Astrocyte of the hippocampus (primary cell): ENCODE measurements around the gene COMTD1.
"Not testable (repeated sequence)": the region's sequence is repeated elsewhere in the genome, so short reads cannot be mapped to it uniquely, and the experiment has no call there.

ENCODE experiments used
- DNase-seq: peaks from one replicate; pipeline ENCODE4 v3.0.0; 2011; ENCODE audit warnings: low read depth, low spot score

The COMTD1 gene

DNA sequence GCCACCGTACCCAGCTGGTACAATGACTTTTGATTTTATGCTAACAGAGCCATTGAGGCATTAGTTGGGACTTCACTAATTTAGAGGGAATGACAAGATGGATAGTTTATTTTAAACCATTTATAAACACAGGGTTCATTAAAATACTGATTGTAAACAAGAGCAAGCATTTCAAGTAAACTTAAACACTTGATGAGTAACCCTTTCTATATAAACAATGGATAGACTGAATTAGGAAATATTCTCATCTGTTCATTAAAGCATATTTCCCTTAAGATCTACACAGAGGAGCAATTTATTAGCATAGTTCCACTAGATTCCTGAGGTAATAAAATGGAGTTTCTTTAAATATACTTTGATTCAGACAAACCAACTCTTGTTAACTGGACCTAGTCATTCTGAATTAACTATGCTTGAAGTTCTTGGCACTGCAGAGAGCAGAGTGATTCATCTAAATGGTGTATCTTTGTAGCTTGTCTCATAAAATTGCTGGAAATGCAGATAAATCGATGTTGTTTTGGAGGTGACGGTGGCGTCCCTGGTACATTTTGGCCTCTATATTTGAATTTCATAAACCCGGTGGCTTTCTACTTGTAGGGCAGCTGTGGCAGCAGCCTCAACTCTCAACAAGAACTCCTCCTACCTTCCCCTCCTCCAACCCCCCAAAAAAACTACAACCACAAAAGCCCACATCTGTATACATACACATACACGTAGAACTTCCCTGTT, 40.6 kb downstream of the COMTD1 start:
- DNase-seq, result peak; percentile 75

DNA sequence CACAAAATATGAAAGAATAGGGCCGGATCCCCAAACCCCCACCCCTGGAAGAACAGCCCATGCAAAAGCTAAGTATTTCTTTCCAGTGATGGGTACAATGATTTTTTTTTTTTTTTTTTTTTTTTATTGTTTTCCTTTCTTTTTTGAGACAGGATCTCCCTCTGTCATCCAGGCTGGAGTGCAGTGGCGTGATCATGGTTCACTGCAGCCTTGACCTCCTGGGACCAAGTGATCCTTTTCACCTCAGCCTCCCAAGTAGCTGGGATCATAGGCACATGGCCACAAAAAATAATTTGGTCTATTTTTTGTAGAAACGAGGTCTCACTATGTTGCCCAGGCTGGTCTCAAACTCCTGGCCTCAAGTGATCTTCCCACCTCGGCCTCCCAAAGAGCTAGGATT, 41.1 kb downstream of the COMTD1 start:
- not testable (repeated sequence) for DNase-seq

DNA sequence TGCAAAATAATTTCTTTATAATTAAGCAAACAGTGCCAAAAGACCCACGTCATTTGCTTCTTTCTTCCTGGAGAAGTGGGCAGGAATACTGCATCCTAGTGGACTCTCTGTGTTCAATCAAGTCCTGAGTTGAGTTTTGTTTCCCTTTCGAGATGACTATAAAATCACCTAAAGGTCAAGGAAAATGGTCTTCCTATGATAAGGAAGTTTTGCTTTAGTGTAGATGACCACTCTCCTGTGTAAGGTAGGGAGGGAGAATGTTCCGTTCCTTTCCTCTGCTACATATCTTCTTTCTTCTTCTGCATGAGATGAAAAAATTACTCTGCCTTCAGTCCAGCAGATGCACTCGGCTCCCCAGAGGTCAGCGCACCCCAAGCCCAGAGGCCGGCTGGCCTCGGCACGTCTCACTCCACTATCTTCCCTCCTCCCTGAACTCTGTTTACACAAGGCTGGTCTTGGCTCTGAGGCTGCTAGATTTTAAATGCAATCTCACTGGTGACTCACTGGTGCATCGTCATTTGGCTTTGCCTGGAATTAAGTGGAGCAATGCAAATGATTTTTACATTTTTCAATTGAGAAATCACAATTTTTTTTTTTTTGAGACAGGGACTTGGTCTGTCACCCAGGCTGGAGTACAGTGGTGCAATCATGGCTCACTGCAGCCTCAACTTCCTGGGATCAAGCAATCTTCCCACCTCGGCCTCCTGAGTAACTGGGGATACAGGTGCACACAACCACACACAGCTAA, 43.8 kb downstream of the COMTD1 start:
- peak; percentile 80 for DNase-seq

DNA sequence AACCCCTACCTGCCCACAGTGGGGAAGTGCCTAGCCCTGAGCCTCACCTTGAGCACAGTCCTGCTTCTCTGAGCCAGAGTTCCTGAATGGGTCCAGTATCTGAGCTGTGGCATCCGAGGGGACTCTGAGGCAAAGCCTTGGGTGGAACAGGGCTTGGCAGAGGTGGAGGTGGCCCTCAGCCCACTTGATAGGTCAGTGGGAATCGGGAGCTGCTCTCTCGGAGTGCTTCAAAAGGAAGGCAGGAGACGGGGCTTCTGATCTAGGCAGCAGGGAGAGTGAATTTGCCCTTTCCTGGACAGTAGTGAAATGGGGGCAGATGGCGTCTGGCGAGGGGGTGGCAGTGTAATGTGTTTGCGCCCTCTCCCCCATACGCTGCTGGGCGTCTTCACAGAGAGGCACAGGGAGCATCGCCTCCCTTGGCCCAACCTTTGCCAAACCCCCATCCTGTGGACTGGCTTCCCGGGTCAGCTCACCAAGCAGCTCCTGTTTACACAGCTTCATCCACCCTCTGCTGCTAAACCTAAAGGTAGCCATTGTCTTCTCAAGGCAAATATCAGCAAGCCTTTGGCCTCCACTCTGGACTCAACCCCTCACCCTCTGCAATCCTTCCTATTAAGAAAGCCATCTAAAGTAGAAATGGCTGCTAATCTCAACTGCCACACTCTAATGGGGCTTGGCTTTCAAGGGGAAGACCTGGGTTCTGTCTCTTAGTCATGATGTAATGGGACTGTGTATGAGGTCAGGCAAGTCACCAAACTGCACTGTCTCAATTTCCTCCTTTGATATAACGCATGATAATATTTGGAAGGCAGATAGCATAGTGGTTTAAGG, 46.3 kb downstream of the COMTD1 start:
- DNase-seq, result no peak

DNA sequence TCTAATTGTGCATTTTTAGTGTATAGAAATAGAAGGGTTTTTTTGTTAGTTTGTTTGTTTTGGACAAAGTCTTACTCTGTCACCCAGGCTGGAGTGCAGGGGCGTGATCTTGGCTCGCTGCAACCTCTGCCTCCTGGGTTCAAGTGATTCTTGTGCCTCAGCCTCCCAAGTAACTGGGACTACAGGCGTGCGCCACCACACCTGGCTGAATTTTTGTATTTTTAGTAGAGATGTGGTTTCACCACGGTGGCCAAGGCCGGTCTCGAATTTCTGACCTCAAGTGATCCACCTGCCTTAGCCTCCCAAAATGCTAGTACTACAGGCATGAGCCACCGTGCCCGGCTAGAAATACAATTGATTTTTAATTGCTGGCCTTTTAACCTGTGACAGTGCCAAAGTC, 47.2 kb downstream of the COMTD1 start:
- not testable (repeated sequence) for DNase-seq

DNA sequence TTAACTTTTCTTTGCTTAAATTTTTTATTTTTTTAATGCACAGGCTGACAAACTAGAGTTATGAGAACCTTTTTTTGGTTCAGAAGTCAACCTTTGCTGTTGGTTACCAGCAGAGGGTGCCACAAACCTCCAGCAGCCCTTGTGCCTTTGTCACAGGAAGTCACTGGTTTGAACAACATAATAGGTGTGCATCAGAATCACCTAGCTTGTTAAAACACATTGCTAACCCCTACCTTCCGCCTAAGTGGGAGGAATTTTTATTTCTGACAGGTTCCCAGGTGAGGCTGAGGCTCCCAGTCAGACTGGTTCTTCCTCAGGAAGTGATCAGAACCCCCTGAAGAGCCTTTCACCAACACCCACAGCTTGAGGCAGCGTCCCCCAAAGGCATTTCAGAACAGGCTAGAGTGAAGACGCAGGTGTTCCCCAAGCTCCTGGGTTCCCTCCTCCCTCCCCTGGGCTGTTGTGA, 47.8 kb downstream of the COMTD1 start:
- DNase-seq, result peak; percentile 74

DNA sequence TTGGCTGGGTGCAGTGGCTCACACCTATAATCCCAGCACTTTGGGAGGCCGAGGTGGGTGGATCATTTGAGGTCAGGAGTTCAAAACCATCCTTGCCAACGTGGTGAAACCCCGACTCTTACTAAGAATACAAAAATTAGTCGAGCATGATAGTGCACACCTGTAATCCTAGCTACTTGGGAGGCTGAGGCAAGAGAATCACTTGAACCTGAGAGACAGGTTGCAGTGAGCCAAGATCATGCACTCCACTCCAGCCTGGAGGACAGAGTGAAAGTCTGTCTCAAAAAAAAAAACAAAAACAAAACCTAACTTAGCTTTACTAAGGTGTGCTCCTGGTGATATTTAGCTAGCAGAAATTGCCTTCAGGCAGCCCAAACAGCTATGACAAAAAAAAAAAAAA, 49.4 kb downstream of the COMTD1 start:
- DNase-seq, result no peak
